Measurements from ENCODE around the gene CHORDC1. TPM values are rescaled to one million over a fixed set of nuclear protein-coding genes. Genes with fewer than 3 reads are reported as not detected.
A peak's percentile ranks its signal among the peaks of the same experiment; 100 is the strongest.

The CHORDC1 gene
- polyA plus RNA-seq (2012; ENCODE audit: insufficient read depth, insufficient read length, low read depth) = 54.4 TPM

DNA sequence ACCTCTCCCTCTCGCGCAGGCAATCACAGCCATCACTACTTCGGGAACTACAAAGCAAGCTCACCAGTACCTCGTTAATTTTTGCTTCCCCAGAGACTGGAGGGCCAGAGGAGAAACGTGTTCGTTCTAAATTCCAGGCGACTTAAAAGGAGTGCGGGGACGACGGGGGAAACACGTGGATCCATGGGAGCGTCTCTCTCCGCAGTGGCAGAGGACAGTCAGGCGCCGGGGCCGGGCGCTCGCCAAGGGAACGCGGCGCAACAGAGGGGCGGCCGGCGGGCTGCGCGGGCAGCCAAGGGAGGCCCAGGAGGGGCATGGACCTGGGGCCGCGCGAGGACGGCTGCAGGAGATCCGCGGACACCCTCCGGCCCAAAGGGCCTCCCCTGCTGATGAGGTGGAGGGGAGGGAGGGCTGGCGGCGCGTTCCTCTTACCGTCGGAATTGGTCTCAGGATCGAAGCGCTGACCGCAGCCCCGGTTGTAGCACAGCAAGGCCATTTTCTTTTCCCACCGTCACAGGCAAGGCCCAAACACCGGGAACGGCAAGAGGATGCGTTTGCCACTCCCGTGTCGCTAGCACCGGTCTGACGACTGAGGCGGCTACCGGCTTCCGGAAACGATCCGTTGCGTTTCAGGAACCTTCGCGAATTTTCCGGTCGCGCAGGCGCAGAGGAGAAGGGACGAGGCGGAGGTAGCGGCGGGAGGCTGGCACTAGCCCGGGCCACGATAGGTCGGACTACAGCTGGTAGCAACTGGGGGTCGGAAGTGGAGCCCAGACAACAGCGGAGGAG is at the start of gene CHORDC1:
Gene CHORDC1, minus strand, starts transcription at position 591 of the 789 bp plus-strand sequence. Its CDS starts 95 bp downstream, at position 496.
- 0 out of 2 replicates have a peak, but pooled peaks cover 4% of the 10 kb centered on the region for H3K36me3 ChIP-seq
- H3K4me1 ChIP-seq = no peaks in the 10 kb centered on the region; the same call in 1 of the 2 replicates
- peak within 1 kb of the TSS; percentile 86 for H3K4me3 ChIP-seq (ENCODE audit: low read depth, low read length)
- H3K27me3 ChIP-seq = no peaks in the 10 kb centered on the region
- no peaks in the 10 kb centered on the region for H3K9me3 ChIP-seq
- DNase-seq = peak; percentile 91
- no peak for TF ChIP-seq CTCF (IDR thresholded peaks at IDR 0.05; ENCODE audit: low read depth, low read length)

- Histone ChIP-seq H3K36me3 (no peaks in the 10 kb centered on the region), H3K4me1 (no peaks in the 10 kb centered on the region), H3K4me3 (ENCODE audit: low read depth, low read length) (no peak overlapping the region), H3K9me3 (no peaks in the 10 kb centered on the region; the same call in 1 of the 2 replicates), H3K27me3 (no peaks in the 10 kb centered on the region)
- TF ChIP-seq CTCF (IDR thresholded peaks at IDR 0.05; ENCODE audit: low read depth, low read length) = no peak
- DNase-seq = no peak
Observed at GRCh38 chr11:90257158-90257525, 34.3 kb upstream of the CHORDC1 start.

- TF ChIP-seq CTCF (IDR thresholded peaks at IDR 0.05; ENCODE audit: low read depth, low read length) = no peak
Observed at GRCh38 chr11:90256404-90257157, 33.7 kb upstream of the CHORDC1 start.

DNA sequence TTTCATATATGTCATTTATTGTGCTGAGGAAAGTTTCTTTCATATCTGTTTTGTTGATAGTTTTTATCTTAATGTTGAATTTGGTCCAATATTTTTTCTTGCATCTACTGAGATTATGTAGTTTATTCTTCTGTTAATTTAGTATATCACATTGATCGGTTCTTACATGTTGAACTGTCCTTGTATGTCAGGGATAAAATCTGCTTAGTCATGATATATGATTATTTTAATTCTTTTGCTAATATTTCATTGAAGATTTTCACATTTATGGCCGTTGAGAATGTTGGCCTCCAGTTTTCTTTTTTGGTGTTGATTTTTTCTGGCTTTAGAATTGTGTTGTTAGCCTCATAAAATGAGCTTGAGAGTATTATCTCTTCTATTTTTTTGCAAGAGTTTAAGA is 31.2 kb upstream of the CHORDC1 start:
- Histone ChIP-seq H3K4me3 (ENCODE audit: low read depth, low read length) (no peak overlapping the region), H3K36me3 (no peaks in the 10 kb centered on the region), H3K9me3 (no peaks in the 10 kb centered on the region), H3K27me3 (no peaks in the 10 kb centered on the region), H3K4me1 (no peaks in the 10 kb centered on the region)
- no peak for TF ChIP-seq CTCF (IDR thresholded peaks at IDR 0.05; ENCODE audit: low read depth, low read length)
- DNase-seq = no peak

More at GRCh38 chr11:90256404-90257157, 33.7 kb upstream of the CHORDC1 start:
- H3K27me3 ChIP-seq = no peaks in the 10 kb centered on the region
- H3K4me3 ChIP-seq (ENCODE audit: low read depth, low read length) = no peak overlapping the region
- no peak for DNase-seq
- no peaks in the 10 kb centered on the region for H3K36me3 ChIP-seq
- no peaks in the 10 kb centered on the region for H3K4me1 ChIP-seq
- H3K9me3 ChIP-seq = no peaks in the 10 kb centered on the region; the same call in 1 of the 2 replicates

- Histone ChIP-seq H3K36me3 (no peaks in the 10 kb centered on the region), H3K27me3 (no peaks in the 10 kb centered on the region), H3K4me3 (ENCODE audit: low read depth, low read length) (no peak overlapping the region), H3K4me1 (no peaks in the 10 kb centered on the region), H3K9me3 (no peaks in the 10 kb centered on the region)
- no peak for DNase-seq
- TF ChIP-seq CTCF (IDR thresholded peaks at IDR 0.05; ENCODE audit: low read depth, low read length) = no peak
Observed at GRCh38 chr11:90252053-90252452, 29.2 kb upstream of the CHORDC1 start.
